NCI-H2029 treated with DMSO at 0.1 percent for 48 hours (cell line): ENCODE measurements around the gene NCOA3.
"Not testable (repeated sequence)": the region's sequence is repeated elsewhere in the genome, so short reads cannot be mapped to it uniquely, and the experiment has no call there.

ENCODE experiments used
- DNase-seq: peaks from one replicate; lab custom pipeline; 2025; lab: John Stamatoyannopoulos, UW

NCOA3 gene

DNA sequence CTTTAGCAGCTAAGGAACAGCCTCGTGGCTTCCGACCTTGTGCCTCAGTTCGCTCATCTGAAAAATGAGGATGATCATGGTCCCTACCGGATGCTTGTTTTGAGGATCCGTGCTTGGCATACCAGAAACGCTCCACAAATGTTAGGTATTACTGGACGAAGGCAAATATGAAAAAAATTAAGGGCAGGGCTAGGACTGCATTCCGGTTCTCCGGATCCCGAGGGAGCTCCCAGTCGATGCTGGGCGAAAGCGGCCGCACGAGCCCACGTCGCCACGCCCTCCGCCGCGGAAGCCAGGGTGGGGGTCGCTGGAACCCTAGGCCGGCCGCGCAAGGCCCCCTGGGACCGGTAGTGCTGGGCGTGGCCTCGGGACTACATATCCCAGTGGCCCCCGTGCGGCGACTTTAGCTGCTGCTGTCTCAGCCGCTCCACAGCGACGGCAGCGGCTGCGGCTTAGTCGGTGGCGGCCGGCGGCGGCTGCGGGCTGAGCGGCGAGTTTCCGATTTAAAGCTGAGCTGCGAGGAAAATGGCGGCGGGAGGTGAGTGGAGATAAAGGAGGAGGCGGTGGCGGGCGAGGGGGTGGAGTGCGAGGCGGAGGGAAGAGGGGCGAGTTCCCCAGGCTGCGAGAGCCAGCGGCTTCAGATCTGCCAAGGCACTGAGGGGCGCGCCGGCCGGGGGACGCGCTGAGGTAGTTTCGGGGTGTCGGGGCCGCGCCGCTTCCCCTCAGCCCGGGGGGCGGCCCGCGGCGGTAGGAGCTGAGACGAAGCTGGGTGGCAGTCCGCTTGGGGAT, at the start of gene NCOA3:
Gene NCOA3 (plus strand): TSS at position 406 of the 789 bp plus-strand sequence. CDS start 120,361 bp downstream, outside the sequence.
- DNase-seq = peak; percentile 66

- no peak for DNase-seq
These were observed 48.9 kb upstream of the NCOA3 start for GRCh38 chr20:47452736-47453161.

- DNase-seq = no peak
These were observed 48.4 kb upstream of the NCOA3 start for GRCh38 chr20:47453167-47453782.

DNA sequence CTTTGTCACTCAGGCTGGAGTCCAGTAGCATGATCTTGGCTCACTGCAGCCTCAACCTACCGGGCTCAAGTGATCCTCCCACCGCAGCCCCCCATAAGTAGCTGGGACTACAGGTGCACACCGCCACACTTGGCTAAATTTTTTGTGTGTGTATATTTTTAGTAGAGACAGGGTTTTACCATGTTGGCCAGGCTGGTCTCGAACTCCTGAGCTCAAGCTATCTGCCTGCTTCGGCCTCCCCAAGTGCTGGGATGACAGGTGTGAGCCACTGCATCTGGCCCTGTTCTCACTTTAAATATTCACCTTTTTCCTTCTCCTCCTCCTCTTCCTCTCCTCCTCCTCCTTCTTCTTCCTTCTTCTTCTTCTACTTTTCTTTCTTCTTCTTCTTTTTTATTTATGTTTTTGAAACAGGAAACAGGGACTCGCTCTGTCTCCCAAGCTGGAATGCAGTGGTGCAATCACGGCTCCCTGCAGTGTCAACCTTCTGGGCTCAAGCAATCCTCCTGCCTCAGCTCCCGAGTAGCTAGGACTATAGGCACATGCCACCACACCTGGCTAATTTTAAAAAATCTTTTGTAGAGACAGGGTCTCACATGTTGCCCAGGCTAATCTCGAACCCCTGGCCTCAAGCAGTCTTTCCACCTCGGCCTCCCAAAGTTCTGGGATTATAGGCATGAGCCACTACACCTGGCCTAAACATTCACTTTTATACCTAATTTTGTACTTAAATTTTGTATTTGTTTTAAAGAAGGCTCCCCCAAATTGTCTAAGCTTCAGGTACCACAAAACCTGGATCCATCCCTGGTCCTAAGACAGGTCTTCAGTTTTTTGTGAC, 47.2 kb upstream of the NCOA3 start:
- DNase-seq = no peak

DNA sequence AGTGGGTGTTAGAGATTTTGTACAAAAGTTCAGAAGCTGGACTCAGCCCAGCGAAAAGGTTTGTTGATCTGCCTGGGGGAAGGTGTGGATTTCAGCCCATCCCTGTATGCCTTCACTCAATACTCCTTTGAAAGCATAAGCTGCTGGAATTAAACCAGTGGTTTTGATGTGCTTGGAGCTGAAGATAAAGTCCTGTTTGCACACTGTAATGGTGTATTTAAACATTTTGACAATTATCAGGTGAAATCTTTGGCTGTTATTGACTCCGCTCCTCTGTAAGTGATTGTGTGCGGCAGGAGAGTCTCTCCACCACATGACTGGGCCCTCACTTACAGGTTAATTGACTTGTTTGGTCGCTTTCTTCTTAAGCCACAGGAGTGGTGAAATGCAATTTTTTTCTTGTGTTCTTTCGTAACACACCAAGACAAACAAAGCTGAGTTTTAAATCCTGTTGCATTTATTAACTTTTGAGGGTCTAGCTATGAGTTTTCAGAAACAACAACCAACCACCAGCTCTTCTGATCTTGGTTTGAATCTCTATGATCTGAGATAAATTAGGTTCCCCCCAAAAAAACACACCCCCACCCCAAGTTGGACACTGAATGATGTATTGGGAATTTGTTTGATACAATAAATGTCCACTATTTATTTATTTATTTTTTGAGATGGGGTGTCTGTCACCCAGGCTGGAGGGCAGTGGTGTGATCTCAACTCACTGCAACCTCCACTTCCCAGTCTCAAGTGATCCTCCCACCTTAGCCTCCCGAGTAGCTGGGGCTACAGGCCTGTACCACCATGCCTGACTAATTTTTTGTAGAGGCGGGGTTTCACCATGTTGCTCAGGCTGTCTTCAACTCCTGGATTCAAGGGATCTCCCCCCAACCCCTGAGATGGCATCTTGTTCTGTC, 46.3 kb upstream of the NCOA3 start:
- DNase-seq = no peak

GRCh38 chr20:47456041-47456537, 45.6 kb upstream of the NCOA3 start:
- DNase-seq = no peak

DNA sequence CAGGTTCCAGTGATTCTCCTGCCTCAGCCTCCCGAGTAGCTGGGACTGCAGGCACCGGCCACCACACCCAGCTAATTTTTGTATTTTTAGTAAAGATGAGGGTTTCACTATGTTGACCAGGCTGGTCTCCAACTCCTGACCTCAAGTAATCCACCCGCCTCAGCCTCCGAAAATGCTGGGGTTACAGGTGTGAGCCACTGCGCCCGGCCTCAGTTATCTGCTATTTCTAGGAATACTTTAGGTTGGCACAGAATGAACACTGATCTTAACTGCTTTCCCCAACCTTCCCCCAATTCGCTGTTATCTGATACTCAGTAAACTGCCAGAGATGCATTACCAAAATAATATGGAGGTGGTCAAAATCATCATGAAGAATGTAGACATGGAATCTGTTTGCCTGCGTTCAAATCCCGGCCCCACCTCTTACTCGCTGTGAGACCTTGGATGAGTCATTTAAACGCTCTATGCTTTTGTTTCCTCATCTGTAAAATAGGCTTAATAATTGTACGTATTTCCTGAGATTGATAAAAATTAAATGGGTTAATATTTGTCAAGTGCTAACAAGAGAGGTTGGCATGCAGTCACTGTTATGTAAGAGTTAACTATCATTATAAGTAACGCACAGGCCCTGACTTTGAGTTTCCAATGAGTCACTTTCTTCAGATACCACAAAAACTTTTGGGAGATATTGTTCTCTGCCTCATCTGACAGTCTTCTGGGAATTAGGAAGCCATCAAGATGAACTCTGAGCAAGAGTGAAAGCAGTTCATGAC, 44.5 kb upstream of the NCOA3 start:
- DNase-seq = no peak

GRCh38 chr20:47458280-47459050, 43.2 kb upstream of the NCOA3 start:
- not testable (repeated sequence) for DNase-seq

DNA sequence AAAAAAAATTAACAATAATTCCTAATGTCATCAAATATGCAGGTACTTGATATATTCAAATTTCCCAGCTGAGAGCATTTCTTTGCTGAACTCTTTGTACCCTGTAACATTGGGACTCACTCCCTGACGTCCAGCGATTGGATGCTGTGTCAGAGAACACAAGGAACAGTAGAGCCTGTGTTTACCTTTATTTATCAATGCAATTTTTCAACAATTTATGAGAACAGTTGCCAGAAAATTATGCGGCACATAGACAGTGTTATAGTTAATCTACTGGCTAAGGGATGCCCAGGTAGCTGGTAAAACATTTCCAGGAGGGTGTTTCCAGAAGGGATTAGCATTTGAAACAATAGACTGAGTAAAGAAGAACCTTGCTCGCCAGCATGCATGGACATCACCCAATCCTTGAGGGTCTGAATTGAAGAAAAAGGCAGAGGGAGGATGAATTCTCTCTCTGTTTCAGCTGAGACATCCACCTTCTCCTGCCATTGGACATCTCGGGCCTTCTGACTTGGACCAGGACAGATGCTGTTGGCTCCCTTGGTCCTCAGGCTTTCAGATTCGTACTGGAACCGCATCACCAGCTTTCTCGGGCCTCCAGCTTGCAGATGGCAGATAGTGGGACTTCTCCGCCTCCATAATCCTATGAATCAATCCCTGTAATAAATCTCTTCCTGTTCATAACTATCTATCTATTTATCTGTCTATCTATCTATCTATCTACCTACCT, 42.2 kb upstream of the NCOA3 start:
- DNase-seq = no peak

- not testable (repeated sequence) for DNase-seq
These were observed 41.0 kb upstream of the NCOA3 start for GRCh38 chr20:47460761-47461112.

DNA sequence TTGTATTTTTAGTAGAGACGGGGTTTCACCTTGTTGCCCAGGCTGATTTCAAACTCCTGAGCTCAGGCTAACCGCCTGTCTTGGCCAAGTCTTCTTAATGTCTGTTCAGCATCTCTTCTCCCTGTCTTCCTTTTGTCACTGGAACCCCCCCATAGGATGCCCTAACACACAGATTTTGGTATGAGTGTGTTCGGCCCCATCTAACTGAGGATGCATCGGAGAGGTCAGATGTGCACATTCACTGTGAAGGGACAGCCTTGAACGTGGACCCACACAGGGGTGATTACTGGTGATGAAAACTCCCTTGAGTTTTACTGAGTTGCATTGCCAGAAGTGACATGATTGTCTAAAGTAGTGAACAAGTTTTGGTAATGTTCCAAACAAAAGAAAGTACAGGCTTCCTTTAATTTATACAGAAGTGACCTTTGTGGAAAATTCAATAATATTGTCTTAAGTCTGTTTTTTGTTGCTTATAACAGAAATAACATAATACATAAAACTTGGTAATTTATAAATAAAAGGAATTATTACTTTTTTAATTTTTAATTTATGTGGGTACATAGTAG, 40.5 kb upstream of the NCOA3 start:
- DNase-seq = no peak

DNA sequence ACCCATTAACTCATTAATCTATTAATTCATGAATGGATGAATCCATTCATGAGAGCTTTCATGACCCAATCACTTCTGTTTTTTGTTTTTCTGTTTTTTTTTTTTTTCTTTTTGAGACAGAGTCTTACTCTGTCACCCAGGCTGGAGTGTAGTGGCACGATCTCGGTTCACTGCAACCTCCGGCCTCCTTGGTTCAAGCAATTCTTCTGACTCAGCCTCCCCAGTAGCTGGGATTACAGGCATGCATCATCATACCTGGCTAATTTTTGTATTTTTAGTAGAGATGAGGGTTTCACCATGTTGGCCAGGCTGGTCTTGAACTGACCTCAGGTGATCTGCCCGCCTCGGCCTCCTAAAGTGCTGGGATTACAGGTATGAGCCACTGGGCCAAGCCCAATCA, 39.8 kb upstream of the NCOA3 start:
- DNase-seq = not testable (repeated sequence)

DNA sequence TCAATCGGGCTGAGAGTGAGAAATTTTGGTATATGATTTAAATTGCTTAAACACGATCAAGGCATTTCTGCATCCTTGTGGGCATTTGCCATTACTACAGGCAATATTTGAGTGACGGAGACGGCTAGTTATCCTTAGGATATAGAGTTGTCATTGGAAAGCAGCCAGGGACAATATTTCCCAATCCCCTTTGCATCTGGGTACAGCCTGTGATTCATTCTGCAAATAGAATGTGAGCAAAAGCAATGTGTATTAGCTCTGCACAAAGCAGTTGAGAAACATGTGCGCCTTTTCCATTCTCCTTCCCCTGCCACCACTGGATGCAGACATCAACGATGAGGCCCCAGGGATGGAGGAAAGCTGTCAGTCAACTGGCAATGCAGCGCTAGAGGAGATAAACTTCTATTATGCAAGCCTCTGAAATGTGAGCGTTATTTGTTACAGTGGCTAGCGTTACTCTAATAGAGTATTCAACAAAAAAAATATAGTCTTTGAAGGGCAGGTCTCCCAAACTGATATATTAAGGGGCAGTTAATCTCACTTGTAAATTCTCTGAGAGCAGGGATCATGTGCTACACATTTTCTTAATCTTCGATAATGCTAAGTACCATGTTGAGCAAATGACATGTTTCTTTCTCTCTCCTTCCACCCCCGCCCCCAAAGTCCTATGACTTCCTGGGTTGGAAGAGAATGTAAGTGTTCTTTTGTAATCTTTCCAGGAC, 37.1 kb upstream of the NCOA3 start:
- DNase-seq = peak; percentile 11

GRCh38 chr20:47465335-47466090, 36.2 kb upstream of the NCOA3 start:
- no peak for DNase-seq

DNA sequence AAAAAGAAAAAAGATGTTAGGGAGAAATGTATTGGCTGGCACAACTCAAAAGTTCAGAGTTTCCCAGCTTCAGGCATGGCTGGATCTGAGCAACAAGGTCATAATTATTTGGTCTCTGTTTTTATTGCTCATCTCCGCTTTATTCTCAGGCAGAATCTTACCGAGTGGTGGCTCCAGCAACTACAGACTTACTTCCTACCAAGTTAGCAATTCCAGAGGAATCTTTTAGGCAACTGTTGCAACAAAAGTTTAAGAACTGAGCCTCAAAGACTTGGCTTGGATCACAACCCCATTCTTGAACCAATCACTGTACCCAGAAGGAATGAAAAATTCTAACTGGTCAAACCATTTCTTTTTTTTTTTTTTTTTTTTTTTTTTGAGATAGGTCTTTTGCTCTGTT, 35.5 kb upstream of the NCOA3 start:
- DNase-seq = no peak

- no peak for DNase-seq
These were observed 34.8 kb upstream of the NCOA3 start for GRCh38 chr20:47466704-47467459.
